ENCODE data around the gene PHTF1.

Gene PHTF1

DNA sequence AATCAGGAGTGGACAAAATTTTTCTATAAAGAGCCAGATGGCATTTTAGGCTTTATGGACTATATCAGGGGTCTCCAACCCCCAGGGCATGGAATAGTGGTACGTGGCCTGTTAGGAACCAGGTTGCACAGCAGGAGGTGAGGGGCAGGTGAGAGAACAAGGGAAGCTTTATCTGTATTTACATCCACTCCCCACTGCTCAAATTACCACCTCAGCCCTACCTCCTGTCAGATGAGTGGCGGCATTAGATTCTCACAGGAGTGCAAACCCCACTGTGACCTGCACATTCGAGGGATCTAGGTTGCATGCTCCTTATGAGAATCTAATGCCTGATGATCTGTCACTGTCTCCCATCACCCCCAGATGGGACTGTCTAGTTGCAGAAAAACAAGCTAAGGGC lies 13.9 kb downstream of the PHTF1 start:
- TF ChIP-seq EP300 (IDR thresholded peaks at IDR 0.05; ENCODE audit: borderline replicate concordance) (no peak), USF1 (IDR thresholded peaks at IDR 0.05) (no peak), TCF12 (IDR thresholded peaks at IDR 0.05; ENCODE audit: low read depth) (no peak), REST (IDR thresholded peaks at IDR 0.05; ENCODE audit: low read depth) (no peak), MAX (IDR thresholded peaks at IDR 0.05) (no peak), ZBTB7A (IDR thresholded peaks at IDR 0.05; ENCODE audit: low read depth) (no peak), CEBPB (IDR thresholded peaks at IDR 0.05) (no peak), CREB1 (IDR thresholded peaks at IDR 0.05; ENCODE audit: low read depth) (no peak), RAD21 (IDR thresholded peaks at IDR 0.05; ENCODE audit: low read depth) (no peak)

DNA sequence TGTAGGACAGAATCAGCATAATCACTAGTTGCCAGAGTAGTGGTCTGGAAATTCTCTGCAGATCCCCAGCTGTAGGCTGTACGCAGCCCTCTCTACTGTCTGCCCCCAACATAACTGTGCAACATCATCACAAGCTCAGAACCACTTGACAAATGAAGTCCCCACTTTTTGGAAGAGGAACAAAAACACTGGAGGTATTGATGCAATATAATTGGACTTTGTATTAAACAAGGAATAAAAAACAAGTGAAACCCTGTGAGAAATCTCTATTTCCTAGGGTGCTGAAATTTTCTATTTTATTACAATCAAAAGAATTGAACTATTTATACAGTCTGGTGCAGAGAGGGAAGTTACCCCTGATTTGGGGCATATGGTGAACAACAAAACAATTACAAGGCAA lies 15.2 kb downstream of the PHTF1 start:
- no peak for TF ChIP-seq ZBTB7A (IDR thresholded peaks at IDR 0.05; ENCODE audit: low read depth)
- TF ChIP-seq TAF1 (IDR thresholded peaks at IDR 0.05; ENCODE audit: low read depth), result no peak

GRCh38 chr1:113742515-113742914 lies 16.8 kb downstream of the PHTF1 start:
- TF ChIP-seq NFIC (IDR thresholded peaks at IDR 0.05) (no peak), CEBPB (IDR thresholded peaks at IDR 0.05) (no peak), REST (IDR thresholded peaks at IDR 0.05; ENCODE audit: low read depth) (no peak), RAD21 (IDR thresholded peaks at IDR 0.05; ENCODE audit: low read depth) (no peak), YY1 (IDR thresholded peaks at IDR 0.05; ENCODE audit: low read depth) (no peak), TEAD4 (IDR thresholded peaks at IDR 0.05) (no peak), EP300 (IDR thresholded peaks at IDR 0.05; ENCODE audit: borderline replicate concordance) (no peak), TAF1 (IDR thresholded peaks at IDR 0.05; ENCODE audit: low read depth) (no peak), TCF12 (IDR thresholded peaks at IDR 0.05; ENCODE audit: low read depth) (no peak), FOXM1 (IDR thresholded peaks at IDR 0.05; ENCODE audit: borderline replicate concordance, low read depth) (no peak), USF1 (IDR thresholded peaks at IDR 0.05) (no peak), MAX (IDR thresholded peaks at IDR 0.05) (no peak), ZBTB7A (IDR thresholded peaks at IDR 0.05; ENCODE audit: low read depth) (no peak), EGR1 (IDR thresholded peaks at IDR 0.05) (no peak), CREB1 (IDR thresholded peaks at IDR 0.05; ENCODE audit: low read depth) (no peak)

- TF ChIP-seq MAX (IDR thresholded peaks at IDR 0.05) (no peak), USF1 (IDR thresholded peaks at IDR 0.05) (no peak), CEBPB (IDR thresholded peaks at IDR 0.05) (no peak), TAF1 (IDR thresholded peaks at IDR 0.05; ENCODE audit: low read depth) (no peak), EP300 (IDR thresholded peaks at IDR 0.05; ENCODE audit: borderline replicate concordance) (no peak), TCF12 (IDR thresholded peaks at IDR 0.05; ENCODE audit: low read depth) (no peak), NFIC (IDR thresholded peaks at IDR 0.05) (no peak), REST (IDR thresholded peaks at IDR 0.05; ENCODE audit: low read depth) (no peak), ZBTB7A (IDR thresholded peaks at IDR 0.05; ENCODE audit: low read depth) (no peak), EGR1 (IDR thresholded peaks at IDR 0.05) (no peak), RAD21 (IDR thresholded peaks at IDR 0.05; ENCODE audit: low read depth) (no peak), TEAD4 (IDR thresholded peaks at IDR 0.05) (no peak), YY1 (IDR thresholded peaks at IDR 0.05; ENCODE audit: low read depth) (no peak), FOXM1 (IDR thresholded peaks at IDR 0.05; ENCODE audit: borderline replicate concordance, low read depth) (no peak), CREB1 (IDR thresholded peaks at IDR 0.05; ENCODE audit: low read depth) (no peak)
Observed at GRCh38 chr1:113734357-113735055, 24.8 kb downstream of the PHTF1 start.
